DOHH2 (cell line): ENCODE measurements around the gene ACSF3.

Source experiments
- EZH2phosphoT487 ChIP-seq: fragments of 200-600 bp; sonication (generic); IDR thresholded peaks from 2 replicates; pipeline ENCODE4 v1.6.1; 2017; ENCODE audit warnings: borderline replicate concordance, mild to moderate bottlenecking, antibody characterized with exemption, low read length, moderate library complexity, mixed read lengths
- TF ChIP-seq, protein P1 (sequence below): fragments of 200-600 bp; sonication (generic); IDR thresholded peaks from one replicate; pipeline ENCODE4 v1.5.1; 2014; ENCODE audit warnings: antibody characterized with exemption, mild to moderate bottlenecking, low read depth, low read length; ENCODE audit not compliant: poor library complexity, severe bottlenecking

GRCh38 chr16:89135971-89136765 lies 42.5 kb downstream of the ACSF3 start:
- TF ChIP-seq, protein P1, sequence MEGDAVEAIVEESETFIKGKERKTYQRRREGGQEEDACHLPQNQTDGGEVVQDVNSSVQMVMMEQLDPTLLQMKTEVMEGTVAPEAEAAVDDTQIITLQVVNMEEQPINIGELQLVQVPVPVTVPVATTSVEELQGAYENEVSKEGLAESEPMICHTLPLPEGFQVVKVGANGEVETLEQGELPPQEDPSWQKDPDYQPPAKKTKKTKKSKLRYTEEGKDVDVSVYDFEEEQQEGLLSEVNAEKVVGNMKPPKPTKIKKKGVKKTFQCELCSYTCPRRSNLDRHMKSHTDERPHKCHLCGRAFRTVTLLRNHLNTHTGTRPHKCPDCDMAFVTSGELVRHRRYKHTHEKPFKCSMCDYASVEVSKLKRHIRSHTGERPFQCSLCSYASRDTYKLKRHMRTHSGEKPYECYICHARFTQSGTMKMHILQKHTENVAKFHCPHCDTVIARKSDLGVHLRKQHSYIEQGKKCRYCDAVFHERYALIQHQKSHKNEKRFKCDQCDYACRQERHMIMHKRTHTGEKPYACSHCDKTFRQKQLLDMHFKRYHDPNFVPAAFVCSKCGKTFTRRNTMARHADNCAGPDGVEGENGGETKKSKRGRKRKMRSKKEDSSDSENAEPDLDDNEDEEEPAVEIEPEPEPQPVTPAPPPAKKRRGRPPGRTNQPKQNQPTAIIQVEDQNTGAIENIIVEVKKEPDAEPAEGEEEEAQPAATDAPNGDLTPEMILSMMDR: no peak
- no peak for TF ChIP-seq EZH2phosphoT487
